CD4-positive, alpha-beta T cell treated with Interleukin-6 for 4 hours (primary cell): ENCODE data around the gene SLC24A3.

Experiments
- DNase-seq: peaks from one replicate; pipeline ENCODE4 v3.0.0-alpha.2; 2020; ENCODE audit warnings: mixed read lengths

SLC24A3 gene

GRCh38 chr20:19758501-19759331, 546.3 kb downstream of the SLC24A3 start:
- no peak for DNase-seq

- no peak for DNase-seq
These were observed 547.9 kb downstream of the SLC24A3 start for GRCh38 chr20:19760371-19760721.

- no peak for DNase-seq
These were observed 548.9 kb downstream of the SLC24A3 start for GRCh38 chr20:19761326-19761725.

GRCh38 chr20:19761841-19762240, 549.4 kb downstream of the SLC24A3 start:
- DNase-seq = no peak

GRCh38 chr20:19764207-19764606, 551.8 kb downstream of the SLC24A3 start:
- DNase-seq = no peak

GRCh38 chr20:19765266-19765665, 552.8 kb downstream of the SLC24A3 start:
- DNase-seq = no peak

- no peak for DNase-seq
These were observed 553.5 kb downstream of the SLC24A3 start for GRCh38 chr20:19765913-19766312.

GRCh38 chr20:19767070-19767469, 554.6 kb downstream of the SLC24A3 start:
- no peak for DNase-seq

GRCh38 chr20:19768325-19768842, 555.9 kb downstream of the SLC24A3 start:
- no peak for DNase-seq

GRCh38 chr20:19769507-19769906, 557.1 kb downstream of the SLC24A3 start:
- DNase-seq = no peak

- no peak for DNase-seq
These were observed 557.9 kb downstream of the SLC24A3 start for GRCh38 chr20:19770375-19770774.

- no peak for DNase-seq
These were observed 558.6 kb downstream of the SLC24A3 start for GRCh38 chr20:19771031-19771430.
